Type B pancreatic cell (in vitro differentiated cells): ENCODE measurements around the gene LHX3. TPM values are rescaled to one million over a fixed set of nuclear protein-coding genes. Genes with fewer than 3 reads are reported as not detected.
A peak's percentile ranks its signal among the peaks of the same experiment; 100 is the strongest.

Source experiments
- DNase-seq: peaks from one replicate; pipeline ENCODE4 v3.0.0; 2021; ENCODE audit warnings: mixed read lengths; ENCODE audit not compliant: unreplicated experiment; ENCODE audit errors: extremely low spot score
- H3K27ac Mint-ChIP-seq: 2 replicates; pipeline ENCODE4 v1.8.0; 2021; ENCODE audit warnings: mild to moderate bottlenecking, mixed read lengths
- H3K27me3 Mint-ChIP-seq: 2 replicates; pipeline ENCODE4 v1.8.0; 2021; ENCODE audit warnings: mixed read lengths
- H3K36me3 Mint-ChIP-seq: 2 replicates; pipeline ENCODE4 v1.8.0; 2021; ENCODE audit warnings: mixed read lengths
- H3K4me1 Mint-ChIP-seq: one replicate; pipeline ENCODE4 v1.8.0; 2021; ENCODE audit warnings: mixed read lengths; ENCODE audit not compliant: unreplicated experiment
- H3K4me3 Mint-ChIP-seq: 2 replicates; pipeline ENCODE4 v1.8.0; 2021; ENCODE audit warnings: mild to moderate bottlenecking, mixed read lengths
- H3K9me3 Mint-ChIP-seq: 2 replicates; pipeline ENCODE4 v1.8.0; 2021; ENCODE audit warnings: mixed read lengths
- total RNA-seq: library from RNA; stranded (reverse); gene quantifications from 2 replicates; pipeline ENCODE4 v1.2.1, GENCODE V29; 2021; ENCODE audit warnings: low replicate concordance
- TF ChIP-seq, protein P1 (sequence below): fragments of 200-600 bp; sonication (generic); conservative IDR thresholded peaks from 2 replicates; pipeline ENCODE4 v1.5.0; 2021; ENCODE audit warnings: antibody characterized with exemption, mild to moderate bottlenecking

Gene LHX3
- total RNA-seq, 1 donor from 2014 or later = 0.10 TPM

GRCh38 chr9:136197930-136198604 lies 6.9 kb downstream of the LHX3 start:
- Mint-ChIP-seq H3K9me3 (no peaks in the 10 kb centered on the region), H3K27me3 (peaks cover 56% of the 10 kb centered on the region), H3K27ac (no peak overlapping the region), H3K36me3 (no peaks in the 10 kb centered on the region), H3K4me3 (no peak overlapping the region), H3K4me1 (peaks cover 3% of the 10 kb centered on the region)
- TF ChIP-seq, protein P1, sequence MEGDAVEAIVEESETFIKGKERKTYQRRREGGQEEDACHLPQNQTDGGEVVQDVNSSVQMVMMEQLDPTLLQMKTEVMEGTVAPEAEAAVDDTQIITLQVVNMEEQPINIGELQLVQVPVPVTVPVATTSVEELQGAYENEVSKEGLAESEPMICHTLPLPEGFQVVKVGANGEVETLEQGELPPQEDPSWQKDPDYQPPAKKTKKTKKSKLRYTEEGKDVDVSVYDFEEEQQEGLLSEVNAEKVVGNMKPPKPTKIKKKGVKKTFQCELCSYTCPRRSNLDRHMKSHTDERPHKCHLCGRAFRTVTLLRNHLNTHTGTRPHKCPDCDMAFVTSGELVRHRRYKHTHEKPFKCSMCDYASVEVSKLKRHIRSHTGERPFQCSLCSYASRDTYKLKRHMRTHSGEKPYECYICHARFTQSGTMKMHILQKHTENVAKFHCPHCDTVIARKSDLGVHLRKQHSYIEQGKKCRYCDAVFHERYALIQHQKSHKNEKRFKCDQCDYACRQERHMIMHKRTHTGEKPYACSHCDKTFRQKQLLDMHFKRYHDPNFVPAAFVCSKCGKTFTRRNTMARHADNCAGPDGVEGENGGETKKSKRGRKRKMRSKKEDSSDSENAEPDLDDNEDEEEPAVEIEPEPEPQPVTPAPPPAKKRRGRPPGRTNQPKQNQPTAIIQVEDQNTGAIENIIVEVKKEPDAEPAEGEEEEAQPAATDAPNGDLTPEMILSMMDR = no peak
- no peak for DNase-seq

GRCh38 chr9:136197084-136197875 lies 7.6 kb downstream of the LHX3 start:
- H3K4me3 Mint-ChIP-seq = no peak overlapping the region
- no peak overlapping the region for H3K27ac Mint-ChIP-seq
- H3K27me3 Mint-ChIP-seq = peaks cover 60% of the 10 kb centered on the region
- TF ChIP-seq, protein P1 = no peak
- H3K4me1 Mint-ChIP-seq = peaks cover 3% of the 10 kb centered on the region
- no peaks in the 10 kb centered on the region for H3K9me3 Mint-ChIP-seq
- H3K36me3 Mint-ChIP-seq = no peaks in the 10 kb centered on the region
- no peak for DNase-seq

DNA sequence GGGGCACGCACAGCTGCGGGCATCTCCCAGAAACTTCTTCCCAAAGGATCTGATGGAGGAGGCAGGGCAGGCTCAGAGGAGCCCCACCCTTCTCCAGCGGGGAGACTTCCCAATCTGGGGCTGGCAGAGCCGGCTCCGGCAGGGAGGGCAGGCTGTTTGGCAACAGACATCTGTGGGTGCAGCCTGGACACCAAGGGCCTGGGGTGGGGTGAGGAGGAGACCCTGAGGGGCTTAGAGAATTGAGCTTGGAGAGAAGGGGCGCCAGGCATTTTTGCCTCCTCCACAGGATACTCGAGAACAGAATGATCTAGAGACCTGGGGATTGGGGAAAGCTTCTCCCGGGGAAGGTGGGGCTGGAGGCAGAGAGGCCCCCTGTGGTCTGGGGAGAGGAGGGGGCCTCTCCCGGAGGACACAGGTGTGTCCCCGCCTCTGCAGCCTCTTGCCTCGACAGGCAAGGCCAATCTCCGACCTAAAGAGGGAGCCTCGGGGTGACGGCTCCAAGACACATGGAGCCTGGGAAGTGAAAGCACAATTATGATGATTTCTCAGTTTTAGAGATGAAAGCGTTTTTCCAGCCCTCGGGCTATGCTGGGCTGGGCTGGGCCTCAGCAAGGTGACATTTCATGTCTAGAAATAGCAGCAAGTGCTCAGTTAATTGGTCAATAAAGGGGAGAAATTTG lies 8.4 kb downstream of the LHX3 start:
- H3K4me3 Mint-ChIP-seq = peak overlapping the region; percentile 13
- H3K4me1 Mint-ChIP-seq = peaks cover 3% of the 10 kb centered on the region
- no peaks in the 10 kb centered on the region for H3K9me3 Mint-ChIP-seq
- peaks cover 67% of the 10 kb centered on the region for H3K27me3 Mint-ChIP-seq
- no peak overlapping the region for H3K27ac Mint-ChIP-seq
- TF ChIP-seq, protein P1 = no peak
- DNase-seq = no peak
- H3K36me3 Mint-ChIP-seq = no peaks in the 10 kb centered on the region

DNA sequence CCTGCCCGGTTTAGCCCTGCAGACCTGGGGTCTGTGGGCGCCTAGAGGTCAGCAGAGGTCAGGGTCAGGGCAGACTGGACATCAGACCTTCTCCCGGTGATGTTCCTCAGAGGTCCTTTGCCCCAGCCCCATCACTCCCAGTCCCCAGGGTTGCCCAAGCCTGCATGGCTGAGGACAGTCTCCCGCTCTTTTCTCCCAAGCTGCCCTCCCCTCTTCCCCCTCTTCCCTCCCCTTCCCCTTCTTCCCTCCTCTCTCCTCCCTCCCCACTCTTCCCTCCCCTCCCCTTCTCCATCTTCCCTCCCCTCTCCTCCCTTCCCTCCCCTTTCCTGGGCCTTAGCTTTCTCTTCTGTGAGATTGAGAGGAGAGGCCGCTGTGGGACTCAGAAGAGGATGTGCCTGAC lies 10.4 kb downstream of the LHX3 start:
- no peak for DNase-seq
- no peak overlapping the region for H3K27ac Mint-ChIP-seq
- no peaks in the 10 kb centered on the region for H3K9me3 Mint-ChIP-seq
- H3K4me3 Mint-ChIP-seq = no peak overlapping the region
- H3K27me3 Mint-ChIP-seq = peaks cover 68% of the 10 kb centered on the region
- no peaks in the 10 kb centered on the region for H3K36me3 Mint-ChIP-seq
- TF ChIP-seq, protein P1 = no peak
- H3K4me1 Mint-ChIP-seq = peaks cover 3% of the 10 kb centered on the region

GRCh38 chr9:136193891-136194279 lies 11.0 kb downstream of the LHX3 start:
- Mint-ChIP-seq H3K9me3 (no peaks in the 10 kb centered on the region), H3K27ac (no peak overlapping the region), H3K27me3 (peaks cover 66% of the 10 kb centered on the region), H3K4me3 (no peak overlapping the region), H3K4me1 (peaks cover 3% of the 10 kb centered on the region), H3K36me3 (no peaks in the 10 kb centered on the region)
- no peak for DNase-seq
- TF ChIP-seq, protein P1 = no peak
